SU-DHL-6 (cell line): ENCODE results near the gene SOX14.

Source experiments
- H2AFZ ChIP-seq: fragments of 200-600 bp; sonication (generic); 2 replicates; pipeline ENCODE4 v1.6.1; 2014; ENCODE audit warnings: low read depth, mild to moderate bottlenecking, moderate library complexity, mixed read lengths, antibody characterized with exemption, low read length; ENCODE audit not compliant: severe bottlenecking
- H3F3A ChIP-seq: fragments of 200-600 bp; shearing (Covaris generic); 2 replicates; pipeline ENCODE4 v1.6.0; 2016; ENCODE audit warnings: antibody characterized with exemption, mild to moderate bottlenecking; ENCODE audit not compliant: insufficient read depth
- H3K27ac ChIP-seq: fragments of 200-600 bp; sonication (generic); 2 replicates; pipeline ENCODE4 v1.5.1; 2016; ENCODE audit warnings: low read depth, mild to moderate bottlenecking, low read length, moderate library complexity, mixed read lengths
- H3K27me3 ChIP-seq: fragments of 200-600 bp; sonication (generic), shearing (Covaris generic); 2 replicates; pipeline ENCODE4 v1.6.0; 2014; ENCODE audit warnings: mild to moderate bottlenecking, low read length
- H3K36me3 ChIP-seq: fragments of 200-600 bp; sonication (generic); 2 replicates; pipeline ENCODE4 v1.6.1; 2014; ENCODE audit warnings: mild to moderate bottlenecking, low read length, mixed read lengths
- H3K4me2 ChIP-seq: fragments of 300-600, 200-600 bp; shearing (Covaris generic), sonication (generic); 2 replicates; pipeline ENCODE4 v1.6.0; 2014; ENCODE audit warnings: low read length, low read depth, mild to moderate bottlenecking; ENCODE audit not compliant: poor library complexity, severe bottlenecking
- H3K4me3 ChIP-seq: fragments of 200-600 bp; sonication (generic); 2 replicates; pipeline ENCODE4 v1.5.1; 2014; ENCODE audit warnings: antibody characterized with exemption, low read length, mild to moderate bottlenecking, mixed read lengths; ENCODE audit not compliant: insufficient read depth, poor library complexity, severe bottlenecking
- H3K79me2 ChIP-seq: fragments of 200-600 bp; sonication (generic); 2 replicates; pipeline ENCODE4 v1.6.1; 2014; ENCODE audit warnings: mild to moderate bottlenecking, low read length, moderate library complexity; ENCODE audit not compliant: insufficient read depth
- H3K9ac ChIP-seq: fragments of 200-600 bp; sonication (generic); 2 replicates; pipeline ENCODE4 v1.7.0; 2014; ENCODE audit warnings: mild to moderate bottlenecking, low read length
- H3K9me2 ChIP-seq: fragments of 200-600 bp; sonication (generic); replicated peaks from 2 replicates; pipeline ENCODE4 v1.6.1; 2014; ENCODE audit warnings: low read length; ENCODE audit not compliant: insufficient read depth
- H3K9me3 ChIP-seq: fragments of 200-600 bp; sonication (generic); 2 replicates; pipeline ENCODE4 v1.6.1; 2014; ENCODE audit warnings: low read length, mixed read lengths; ENCODE audit not compliant: insufficient read depth
- H4K20me1 ChIP-seq: fragments of 200-600 bp; sonication (generic); 2 replicates; pipeline ENCODE4 v1.6.1; 2014; ENCODE audit warnings: low read depth, mild to moderate bottlenecking, antibody characterized with exemption, low read length, moderate library complexity, mixed read lengths
- EZH2phosphoT487 ChIP-seq: fragments of 200-600 bp; sonication (generic), shearing (Covaris generic); conservative IDR thresholded peaks from 2 replicates; pipeline ENCODE4 v1.6.1; 2018; ENCODE audit warnings: mild to moderate bottlenecking, antibody characterized with exemption, low read length, moderate library complexity, mixed read lengths
- TF ChIP-seq, protein P1 (sequence below): fragments of 200-600 bp; sonication (generic); IDR thresholded peaks from one replicate; pipeline ENCODE4 v1.5.1; 2017; ENCODE audit warnings: antibody characterized with exemption, mild to moderate bottlenecking, low read length, moderate library complexity; ENCODE audit not compliant: insufficient read depth, poor library complexity, severe bottlenecking

SOX14 gene

DNA sequence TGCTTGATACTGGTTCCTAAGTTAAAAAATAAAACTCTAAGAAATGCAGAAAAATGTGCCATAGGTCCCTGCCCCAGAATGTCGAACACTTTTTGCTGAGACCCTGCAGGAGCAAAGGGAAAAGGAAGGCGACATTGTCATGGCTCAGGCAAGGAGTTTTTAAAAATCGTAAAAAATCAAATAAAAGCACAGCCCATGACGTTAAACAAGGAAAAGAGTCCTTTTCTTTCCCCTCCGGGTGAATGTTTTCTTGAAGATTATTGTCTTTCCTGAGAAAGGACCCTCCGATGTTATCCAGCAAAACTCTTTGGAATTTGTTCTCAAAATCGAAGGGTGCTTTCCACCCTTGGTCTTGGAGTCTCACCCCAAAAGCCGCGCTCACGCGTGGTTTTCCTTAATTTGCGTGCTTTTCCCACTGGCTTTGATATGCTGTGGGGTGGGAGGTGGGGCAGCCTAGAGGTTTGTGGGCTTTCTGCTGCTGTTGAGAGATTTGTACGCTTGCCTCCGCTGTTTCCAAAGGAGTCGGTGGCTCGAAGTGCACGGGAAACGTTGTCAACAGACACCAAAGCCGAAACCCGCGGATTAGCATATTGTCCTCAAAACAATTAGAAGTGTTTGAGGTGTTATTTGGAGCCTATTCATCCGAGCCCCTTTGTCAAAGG is 2.9 kb downstream of the SOX14 start:
- Histone ChIP-seq H4K20me1 (no peaks in the 10 kb centered on the region), H3K9me2 (no peaks in the 10 kb centered on the region), H2AFZ (no peak overlapping the region), H3K27me3 (no peaks in the 10 kb centered on the region), H3K27ac (no peak overlapping the region), H3F3A (no peaks in the 10 kb centered on the region), H3K9me3 (no peaks in the 10 kb centered on the region), H3K79me2 (no peaks in the 10 kb centered on the region), H3K4me3 (no peak overlapping the region), H3K36me3 (no peaks in the 10 kb centered on the region), H3K9ac (no peak overlapping the region), H3K4me2 (no peak overlapping the region)
- TF ChIP-seq, protein P1, sequence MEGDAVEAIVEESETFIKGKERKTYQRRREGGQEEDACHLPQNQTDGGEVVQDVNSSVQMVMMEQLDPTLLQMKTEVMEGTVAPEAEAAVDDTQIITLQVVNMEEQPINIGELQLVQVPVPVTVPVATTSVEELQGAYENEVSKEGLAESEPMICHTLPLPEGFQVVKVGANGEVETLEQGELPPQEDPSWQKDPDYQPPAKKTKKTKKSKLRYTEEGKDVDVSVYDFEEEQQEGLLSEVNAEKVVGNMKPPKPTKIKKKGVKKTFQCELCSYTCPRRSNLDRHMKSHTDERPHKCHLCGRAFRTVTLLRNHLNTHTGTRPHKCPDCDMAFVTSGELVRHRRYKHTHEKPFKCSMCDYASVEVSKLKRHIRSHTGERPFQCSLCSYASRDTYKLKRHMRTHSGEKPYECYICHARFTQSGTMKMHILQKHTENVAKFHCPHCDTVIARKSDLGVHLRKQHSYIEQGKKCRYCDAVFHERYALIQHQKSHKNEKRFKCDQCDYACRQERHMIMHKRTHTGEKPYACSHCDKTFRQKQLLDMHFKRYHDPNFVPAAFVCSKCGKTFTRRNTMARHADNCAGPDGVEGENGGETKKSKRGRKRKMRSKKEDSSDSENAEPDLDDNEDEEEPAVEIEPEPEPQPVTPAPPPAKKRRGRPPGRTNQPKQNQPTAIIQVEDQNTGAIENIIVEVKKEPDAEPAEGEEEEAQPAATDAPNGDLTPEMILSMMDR: no peak
- no peak for TF ChIP-seq EZH2phosphoT487

DNA sequence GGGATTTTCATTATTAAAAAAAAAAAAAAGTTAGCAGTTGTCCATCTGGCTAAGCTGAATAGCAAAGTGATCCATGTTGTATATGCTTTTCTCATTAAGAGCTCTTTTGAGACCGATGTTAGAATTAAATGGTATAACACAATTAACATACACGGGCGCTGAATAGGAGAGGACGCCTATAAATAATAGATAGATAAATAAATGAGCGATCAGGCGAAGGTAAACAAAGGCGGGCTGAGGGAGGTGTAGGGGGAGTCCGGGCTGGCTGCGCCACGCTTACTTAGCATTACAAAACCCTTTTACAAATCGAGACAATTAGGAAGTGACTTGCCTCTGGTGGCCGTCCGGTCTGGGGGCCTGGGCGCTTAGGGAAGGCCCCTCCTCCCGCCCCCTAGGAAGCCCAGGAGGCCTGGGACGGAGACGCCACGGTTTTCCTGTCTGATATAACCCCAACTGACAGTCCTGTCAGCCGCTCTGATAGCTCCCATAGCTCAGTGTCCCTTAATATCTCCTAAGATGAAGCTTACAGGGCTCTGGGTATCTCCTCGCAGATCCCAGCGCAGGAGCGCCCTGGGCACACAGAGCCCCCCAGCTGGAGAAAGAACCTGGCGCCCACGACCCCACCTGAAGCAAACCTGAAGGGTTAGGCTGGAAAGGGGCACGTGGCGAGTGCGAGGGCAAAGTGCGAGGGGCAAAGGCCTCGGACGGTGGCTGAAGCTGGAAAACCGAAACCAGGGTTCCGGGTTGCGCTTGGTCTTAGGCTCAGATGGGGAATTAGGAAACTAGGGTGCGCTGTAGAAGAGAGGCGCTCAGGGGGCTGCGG is 3.6 kb downstream of the SOX14 start:
- no peaks in the 10 kb centered on the region for H3K27me3 ChIP-seq
- H3K9ac ChIP-seq: no peak overlapping the region
- H3K79me2 ChIP-seq: no peaks in the 10 kb centered on the region
- TF ChIP-seq EZH2phosphoT487: no peak
- TF ChIP-seq, protein P1: no peak
- no peaks in the 10 kb centered on the region for H3K9me3 ChIP-seq
- no peaks in the 10 kb centered on the region for H3K36me3 ChIP-seq
- no peaks in the 10 kb centered on the region for H4K20me1 ChIP-seq
- no peak overlapping the region for H3K4me2 ChIP-seq
- H3K9me2 ChIP-seq: no peaks in the 10 kb centered on the region
- no peak overlapping the region for H3K27ac ChIP-seq
- no peaks in the 10 kb centered on the region for H3F3A ChIP-seq
- no peak overlapping the region for H2AFZ ChIP-seq
- H3K4me3 ChIP-seq: no peak overlapping the region

DNA sequence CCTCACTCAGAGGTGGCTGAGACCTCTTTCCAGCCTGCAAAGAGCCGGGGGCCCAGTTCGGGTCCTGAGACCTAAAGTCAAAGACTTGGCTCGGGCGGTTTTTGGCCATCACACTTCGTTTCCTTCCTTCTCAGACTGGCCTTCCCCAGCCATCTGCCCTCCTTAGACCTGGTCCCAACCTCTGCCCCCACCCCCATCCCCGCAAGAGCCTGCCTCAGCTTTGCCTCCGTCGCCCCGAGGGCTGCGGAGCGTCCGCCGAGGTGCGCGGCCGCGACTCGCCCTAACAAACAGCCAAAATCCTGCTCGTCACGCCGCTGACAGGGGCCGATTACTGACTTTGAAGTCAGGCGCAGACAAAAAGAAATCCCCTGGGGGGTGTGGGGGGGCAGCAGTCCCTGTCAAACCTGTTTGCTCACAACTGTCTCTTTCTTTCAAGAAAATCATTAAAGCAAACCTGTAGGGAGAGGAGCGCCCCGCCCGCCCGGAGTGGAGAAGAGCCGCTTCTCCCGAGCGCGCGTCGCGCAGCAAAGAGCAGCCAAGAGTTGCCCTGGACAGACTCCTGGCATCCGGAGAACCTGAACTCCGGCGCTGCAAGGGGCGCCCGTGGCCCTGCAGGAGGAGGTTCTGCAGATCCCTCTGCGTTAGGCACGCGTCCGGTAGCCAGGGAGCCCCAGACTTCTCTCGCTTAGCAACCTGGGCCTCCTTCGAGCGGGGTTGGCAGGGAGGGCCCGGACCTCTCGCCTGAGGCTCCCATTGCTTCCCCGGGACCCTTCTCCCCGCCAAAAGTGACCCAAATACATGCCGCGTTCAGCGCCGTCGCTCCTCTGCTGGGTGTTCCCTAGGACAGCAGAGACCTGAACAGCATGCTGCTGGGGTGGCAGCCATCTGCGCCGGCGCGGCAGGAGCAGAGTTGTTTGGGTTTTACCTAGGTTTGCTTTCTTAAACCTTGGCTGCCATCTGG is 4.5 kb downstream of the SOX14 start:
- Histone ChIP-seq H3K36me3 (no peaks in the 10 kb centered on the region), H4K20me1 (no peaks in the 10 kb centered on the region), H3K9me2 (no peaks in the 10 kb centered on the region), H3F3A (no peaks in the 10 kb centered on the region), H2AFZ (no peak overlapping the region), H3K9ac (no peak overlapping the region), H3K27me3 (no peaks in the 10 kb centered on the region), H3K4me3 (no peak overlapping the region), H3K9me3 (no peaks in the 10 kb centered on the region), H3K27ac (no peak overlapping the region), H3K79me2 (no peaks in the 10 kb centered on the region), H3K4me2 (no peak overlapping the region)
- TF ChIP-seq, protein P1: no peak
- no peak for TF ChIP-seq EZH2phosphoT487
